Femur (tissue), 1 donor: ENCODE measurements around the gene IL34.
A peak's percentile ranks its signal among the peaks of the same experiment; 100 is the strongest.
"Not testable (repeated sequence)": the region's sequence is repeated elsewhere in the genome, so short reads cannot be mapped to it uniquely, and the experiment has no call there.

Experiments used
- DNase-seq: peaks from one replicate; pipeline ENCODE4 v3.0.0-alpha.2; 2017

IL34 gene

DNA sequence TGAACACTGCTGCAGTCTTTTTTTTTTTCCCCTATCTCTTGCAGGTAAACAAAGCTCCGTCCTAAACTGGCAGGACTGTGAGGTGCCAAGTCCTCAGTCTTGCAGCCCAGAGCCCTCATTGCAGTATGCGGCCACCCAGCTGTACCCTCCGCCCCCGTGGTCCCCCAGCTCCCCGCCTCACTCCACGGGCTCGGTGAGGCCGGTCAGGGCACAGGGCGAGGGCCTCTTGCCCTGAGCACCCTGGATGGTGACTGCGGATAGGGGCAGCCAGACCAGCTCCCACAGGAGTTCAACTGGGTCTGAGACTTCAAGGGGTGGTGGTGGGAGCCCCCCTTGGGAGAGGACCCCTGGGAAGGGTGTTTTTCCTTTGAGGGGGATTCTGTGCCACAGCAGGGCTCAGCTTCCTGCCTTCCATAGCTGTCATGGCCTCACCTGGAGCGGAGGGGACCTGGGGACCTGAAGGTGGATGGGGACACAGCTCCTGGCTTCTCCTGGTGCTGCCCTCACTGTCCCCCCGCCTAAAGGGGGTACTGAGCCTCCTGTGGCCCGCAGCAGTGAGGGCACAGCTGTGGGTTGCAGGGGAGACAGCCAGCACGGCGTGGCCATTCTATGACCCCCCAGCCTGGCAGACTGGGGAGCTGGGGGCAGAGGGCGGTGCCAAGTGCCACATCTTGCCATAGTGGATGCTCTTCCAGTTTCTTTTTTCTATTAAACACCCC lies 13.8 kb downstream of the IL34 start:
- no peak for DNase-seq

GRCh38 chr16:70660672-70661350 lies 14.5 kb downstream of the IL34 start:
- DNase-seq, result peak; percentile 36

DNA sequence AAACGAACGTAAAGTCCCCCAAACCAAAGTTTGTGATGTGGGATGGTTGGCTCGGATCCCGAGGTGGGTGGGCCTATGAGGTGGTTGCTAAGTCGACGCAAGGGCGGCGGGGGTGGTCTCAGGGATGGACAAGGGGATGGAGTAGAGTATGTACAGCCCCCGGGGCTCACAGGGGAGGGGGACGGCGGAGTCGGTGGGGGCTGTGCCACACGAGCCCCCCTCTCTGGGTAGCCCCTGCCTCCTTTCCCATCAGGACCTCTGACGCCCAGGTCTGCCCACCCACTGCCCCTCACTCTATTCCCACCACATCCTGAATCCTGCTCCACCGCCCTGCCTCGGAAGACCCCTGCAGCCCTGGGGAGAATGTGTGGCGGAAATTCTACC lies 15.2 kb downstream of the IL34 start:
- DNase-seq, result peak; percentile 52

DNA sequence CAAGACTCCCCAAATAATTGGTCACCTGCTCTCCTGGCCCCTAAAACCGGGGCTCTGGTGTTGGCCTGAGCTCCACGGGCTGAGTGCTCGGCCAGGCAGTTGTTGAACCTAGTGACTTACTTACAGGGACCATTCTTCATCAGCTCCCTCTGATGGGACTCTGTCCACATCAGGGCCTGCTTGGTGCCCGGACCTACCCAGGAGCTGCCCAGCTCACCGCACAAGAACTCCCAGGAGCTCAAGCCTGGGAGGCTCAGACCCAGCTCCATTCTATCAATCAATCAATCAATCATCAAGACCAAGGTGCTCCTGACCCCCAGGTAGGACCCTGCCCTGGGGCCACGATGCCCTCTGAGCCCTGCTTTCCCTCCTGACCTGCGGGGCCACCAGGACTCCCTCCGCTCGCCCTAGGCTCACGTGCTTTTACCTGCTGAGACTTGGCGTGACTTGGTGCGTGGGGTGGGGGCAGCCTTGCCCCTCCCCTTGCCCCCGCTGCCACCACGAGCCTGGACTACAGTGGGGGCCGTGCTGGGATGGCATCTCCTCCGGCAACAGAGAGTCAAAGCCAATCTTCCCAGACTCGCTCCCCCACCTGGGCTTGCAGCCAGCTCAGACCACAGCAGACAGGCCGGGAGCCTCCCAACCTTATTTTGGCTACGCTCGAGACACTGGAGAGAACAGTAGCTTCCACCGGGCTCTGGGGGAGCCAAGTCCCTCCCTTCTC lies 15.7 kb downstream of the IL34 start:
- DNase-seq, result peak; percentile 85

DNA sequence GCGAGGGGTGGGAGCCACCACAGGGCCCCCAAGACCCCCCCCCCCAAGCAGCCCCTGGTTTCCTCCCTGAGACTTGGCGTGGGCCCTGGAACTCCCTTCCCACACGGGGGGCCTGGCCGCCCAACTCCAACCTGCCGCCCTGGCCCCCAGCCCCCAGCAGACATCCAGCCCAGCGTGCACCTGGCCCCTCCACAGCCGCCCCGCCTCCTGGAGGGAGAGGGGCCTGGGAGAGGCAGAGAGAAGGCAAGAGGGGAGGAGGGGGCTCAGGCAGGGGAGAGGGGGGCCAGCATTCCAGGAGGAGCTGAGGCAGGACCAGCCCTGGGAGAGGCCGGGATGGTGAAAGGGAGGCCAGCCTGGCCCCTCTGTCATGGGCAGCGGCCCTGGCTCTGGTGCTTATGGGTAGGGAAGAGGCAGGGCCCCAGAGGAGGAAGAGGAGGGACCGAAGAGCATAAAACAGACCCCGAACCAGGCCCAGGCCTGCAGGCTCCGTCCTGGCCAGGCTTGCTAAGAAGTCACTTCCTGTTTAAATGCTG lies 16.7 kb downstream of the IL34 start:
- no peak for DNase-seq

DNA sequence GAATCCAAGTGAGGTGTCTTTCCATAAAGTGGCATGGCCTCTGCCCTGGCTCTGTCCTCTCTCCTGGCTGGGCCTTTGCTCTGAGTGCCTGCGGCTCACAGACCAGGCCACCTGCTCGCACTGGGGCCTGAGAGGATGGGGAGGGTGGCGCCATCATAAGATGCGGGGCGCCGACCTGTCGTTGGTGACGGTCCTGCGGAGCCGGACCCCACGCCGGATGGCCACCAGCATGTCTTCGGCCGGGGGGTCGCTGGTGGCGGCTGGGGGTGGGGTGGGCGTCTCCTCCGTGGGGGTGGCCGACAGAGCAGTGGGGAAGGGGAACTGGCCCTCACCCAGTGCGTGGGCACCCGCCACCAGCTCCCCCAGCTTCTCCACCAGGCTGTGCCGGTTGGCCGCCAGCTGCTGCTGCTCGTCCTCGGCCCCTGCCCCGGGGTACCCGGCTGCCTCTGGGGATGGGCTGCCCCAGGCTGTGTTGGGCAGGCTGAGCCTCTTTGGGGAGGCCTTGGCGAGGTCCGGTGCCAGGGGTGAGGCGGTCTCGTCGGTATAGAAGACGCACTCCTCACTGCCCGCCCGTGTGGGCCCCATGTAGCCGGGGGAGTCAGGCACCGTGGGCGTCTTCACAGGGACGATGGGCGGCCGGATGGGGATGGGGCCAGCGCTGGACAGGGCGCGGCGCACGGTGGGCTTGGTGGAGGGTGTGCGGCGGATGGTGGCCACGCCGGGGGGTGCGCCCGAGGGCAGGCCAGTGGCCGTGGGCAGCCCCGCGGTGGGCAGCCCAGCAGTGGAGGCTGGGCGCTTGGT lies 17.4 kb downstream of the IL34 start:
- no peak for DNase-seq

- peak; percentile 35 for DNase-seq
Observed at GRCh38 chr16:70664325-70665112, 18.2 kb downstream of the IL34 start.

- no peak for DNase-seq
Observed at GRCh38 chr16:70665113-70665694, 18.8 kb downstream of the IL34 start.

- no peak for DNase-seq
Observed at GRCh38 chr16:70665806-70666735, 19.7 kb downstream of the IL34 start.

GRCh38 chr16:70670175-70670574 lies 23.8 kb downstream of the IL34 start:
- no peak for DNase-seq

- DNase-seq, result not testable (repeated sequence)
Observed at GRCh38 chr16:70670938-70671337, 24.6 kb downstream of the IL34 start.

- no peak for DNase-seq
Observed at GRCh38 chr16:70674221-70675014, 28.1 kb downstream of the IL34 start.

- DNase-seq, result peak; percentile 27
Observed at GRCh38 chr16:70675851-70676513, 29.6 kb downstream of the IL34 start.

DNA sequence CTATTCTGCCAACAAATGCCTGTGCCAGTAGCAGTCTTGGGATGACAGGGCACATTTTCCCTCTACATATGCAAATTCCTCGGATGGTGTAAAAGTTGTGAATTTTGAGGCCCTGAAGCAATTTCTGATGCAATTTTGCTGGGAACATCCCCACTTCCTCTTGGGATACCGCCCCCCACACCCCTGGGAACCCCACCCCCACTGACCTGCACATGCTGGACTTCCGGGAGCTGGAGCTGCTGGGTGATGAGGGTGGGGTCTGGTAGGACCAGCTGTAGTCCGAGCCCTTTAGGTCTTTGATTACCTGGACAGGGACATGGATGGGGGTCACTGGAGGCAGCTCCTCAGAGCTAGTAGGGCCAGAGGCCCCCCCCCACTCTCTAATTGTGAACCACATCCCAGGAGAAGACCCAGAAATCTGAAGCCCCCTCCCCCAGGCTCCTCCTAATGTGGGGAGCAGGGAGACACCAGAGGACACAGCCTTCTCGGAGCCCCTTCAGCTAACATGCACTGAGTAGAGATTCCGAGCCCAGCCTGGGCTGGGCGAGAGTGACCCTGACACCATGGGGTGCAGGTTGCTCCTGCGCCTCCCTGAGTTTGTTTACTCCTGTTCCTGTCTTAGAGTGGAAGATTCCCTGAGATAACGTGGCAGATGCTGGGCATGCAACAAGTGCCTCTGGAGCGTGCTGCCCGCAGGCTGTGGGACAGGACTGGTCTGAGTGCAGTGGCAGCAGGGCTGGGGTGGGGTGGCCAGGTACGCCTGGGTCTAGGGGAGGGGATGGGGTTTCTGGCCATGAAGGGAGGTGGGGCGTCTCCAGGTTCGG lies 30.5 kb downstream of the IL34 start:
- no peak for DNase-seq

- DNase-seq, result no peak
Observed at GRCh38 chr16:70677499-70678120, 31.3 kb downstream of the IL34 start.

DNA sequence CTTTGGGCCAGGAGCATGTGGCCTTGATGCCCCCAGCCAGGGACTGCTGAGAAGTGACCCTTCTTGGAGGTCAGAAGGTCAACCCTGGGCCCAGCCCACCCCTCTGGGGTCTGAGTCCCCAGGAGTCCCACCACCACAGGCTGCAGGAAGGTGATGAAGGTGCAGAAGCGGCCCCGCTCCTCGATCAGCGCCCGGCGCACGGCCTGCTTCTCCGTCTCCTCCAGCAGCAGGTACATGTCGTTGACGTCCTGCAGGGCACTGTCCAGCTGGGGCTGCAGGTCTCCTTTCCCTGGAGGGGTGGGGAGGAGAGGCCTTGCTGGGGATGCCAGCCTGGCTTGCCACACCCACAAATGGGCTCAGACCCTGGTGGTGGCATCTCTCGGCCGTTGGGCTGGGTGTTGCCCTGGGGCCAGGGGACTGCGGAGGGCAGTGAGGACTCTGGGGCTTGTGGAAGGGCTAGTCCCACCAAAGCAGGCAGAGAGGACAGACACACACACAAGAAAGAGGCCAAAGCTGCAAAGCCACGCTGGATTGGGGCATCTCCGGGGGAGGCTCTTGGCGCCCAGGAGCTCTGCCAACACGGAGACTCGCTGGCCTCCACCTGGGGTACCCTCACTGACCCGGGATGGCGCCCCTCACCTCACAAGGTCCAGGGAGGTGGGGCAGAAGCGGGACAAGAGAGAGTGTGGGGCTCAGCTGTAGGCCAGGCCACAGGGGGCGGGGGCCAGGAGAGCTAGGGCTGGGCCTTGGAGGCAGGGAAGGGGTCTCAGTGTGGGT lies 31.9 kb downstream of the IL34 start:
- DNase-seq, result peak; percentile 26
